Activated CD4-positive, alpha-beta memory T cell treated with anti-CD3 and anti-CD28 coated beads for 36 hours (primary cell): ENCODE measurements around the gene RC3H1. TPM values are rescaled to one million over a fixed set of nuclear protein-coding genes. Genes with fewer than 3 reads are reported as not detected.

Experiments used
- CTCF ChIA-PET: fragments of 350-600 bp; sonication (Branson Sonifier 250); formaldehyde crosslinking; loops from one replicate; lab custom pipeline; 2021; ENCODE audit warnings: antibody characterized with exemption, inconsistent platforms; lab: Charles Lee
- POLR2A ChIA-PET: fragments of 350-600 bp; sonication (Branson Sonifier 250); formaldehyde crosslinking; loops from one replicate; lab custom pipeline; 2021; ENCODE audit warnings: antibody characterized with exemption; lab: Charles Lee
- DNase-seq: peaks from one replicate; pipeline ENCODE4 v3.0.0-alpha.2; 2020
- H3K27ac Mint-ChIP-seq: one replicate; pipeline ENCODE4 v1.8.0; 2021; ENCODE audit warnings: mixed read lengths
- H3K27me3 Mint-ChIP-seq: one replicate; pipeline ENCODE4 v1.8.0; 2021; ENCODE audit warnings: mixed read lengths
- H3K36me3 Mint-ChIP-seq: one replicate; pipeline ENCODE4 v1.8.0; 2021; ENCODE audit warnings: mixed read lengths
- H3K4me1 Mint-ChIP-seq: one replicate; pipeline ENCODE4 v1.8.0; 2021; ENCODE audit warnings: low read depth, mixed read lengths
- H3K4me3 Mint-ChIP-seq: one replicate; pipeline ENCODE4 v1.8.0; 2021; ENCODE audit warnings: mild to moderate bottlenecking, mixed read lengths
- H3K9me3 Mint-ChIP-seq: one replicate; pipeline ENCODE4 v1.8.0; 2021; ENCODE audit warnings: mixed read lengths
- intact Hi-C: fragments of 100-400 bp; cut with micrococcal nuclease; formaldehyde crosslinking; loops from one replicate; pipeline ENCODE4 v1.15.1; 2023
- total RNA-seq, 2 experiments: library from RNA; stranded (reverse); gene quantifications; one replicate each; pipeline ENCODE4 v1.2.3, GENCODE V29; 2021

Gene RC3H1
- total RNA-seq, 2 experiments from 2014 or later: 26.6 to 26.8 TPM

- intact Hi-C loops: loop anchor here (1.0 to 5.0 kb wide), 7 partner anchors 135 to 976 kb away; partner anchors contain the start of genes CACYBP, CENPL, DARS2 and KLHL20
- peaks cover 45% of the 10 kb centered on the region for H3K4me1 Mint-ChIP-seq
- peaks cover 8% of the 10 kb centered on the region for H3K36me3 Mint-ChIP-seq
- ChIA-PET CTCF (no interaction called here), POLR2A (interaction anchor here (1.3 to 1.4 kb wide), 3 partner anchors 30 to 156 kb away, joined by 3 to 8 read pairs (median 5); partner anchors contain the start of genes GAS5 and ZBTB37)
- DNase-seq: peak; percentile 42
- no peaks in the 10 kb centered on the region for H3K9me3 Mint-ChIP-seq
- H3K27ac Mint-ChIP-seq: peak overlapping the region; percentile 83
- peak overlapping the region; percentile 97 for H3K4me3 Mint-ChIP-seq
- no peaks in the 10 kb centered on the region for H3K27me3 Mint-ChIP-seq
Observed at GRCh38 chr1:174021591-174022079, 522 bp downstream of the RC3H1 start.

DNA sequence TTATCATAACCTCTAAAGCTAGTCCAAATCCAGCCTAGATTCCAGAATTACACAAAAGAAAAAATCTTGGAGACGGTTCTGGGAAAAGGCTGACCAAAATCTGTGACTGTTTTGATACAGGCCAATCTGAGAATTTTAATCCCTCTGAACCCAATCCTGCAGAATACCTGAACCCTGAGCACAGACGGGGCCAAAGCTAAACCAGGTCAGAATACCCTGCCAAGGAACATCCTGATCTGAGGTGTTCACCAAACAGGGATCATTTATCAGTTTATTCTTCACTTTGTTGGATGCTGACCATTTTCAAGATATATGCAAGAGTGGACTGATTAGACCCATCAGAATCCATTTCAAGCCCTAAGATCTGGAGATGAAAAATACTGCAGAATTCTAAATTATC is 3.6 kb downstream of the RC3H1 start:
- DNase-seq: no peak
- POLR2A ChIA-PET: no interaction called here
- intact Hi-C loops: no loop called here
- CTCF ChIA-PET: interaction anchor here (1.3 kb wide), 1 partner anchor 199 kb away, joined by 3 read pairs; no protein-coding TSS in a partner anchor
- no peak overlapping the region for H3K4me3 Mint-ChIP-seq
- no peak overlapping the region for H3K27ac Mint-ChIP-seq
- no peaks in the 10 kb centered on the region for H3K9me3 Mint-ChIP-seq
- H3K4me1 Mint-ChIP-seq: peaks cover 57% of the 10 kb centered on the region
- H3K36me3 Mint-ChIP-seq: peaks cover 8% of the 10 kb centered on the region
- no peaks in the 10 kb centered on the region for H3K27me3 Mint-ChIP-seq

- intact Hi-C loops: no loop called here
- peaks cover 51% of the 10 kb centered on the region for H3K4me1 Mint-ChIP-seq
- no peak overlapping the region for H3K4me3 Mint-ChIP-seq
- DNase-seq: no peak
- H3K27me3 Mint-ChIP-seq: no peaks in the 10 kb centered on the region
- no peaks in the 10 kb centered on the region for H3K9me3 Mint-ChIP-seq
- POLR2A ChIA-PET: interaction anchor here (0.6 kb wide), 1 partner anchor 147 kb away, joined by 3 read pairs; no protein-coding TSS in a partner anchor
- H3K36me3 Mint-ChIP-seq: peaks cover 8% of the 10 kb centered on the region
- CTCF ChIA-PET: no interaction called here
- no peak overlapping the region for H3K27ac Mint-ChIP-seq
Observed at GRCh38 chr1:174017231-174017970, 4.8 kb downstream of the RC3H1 start.

DNA sequence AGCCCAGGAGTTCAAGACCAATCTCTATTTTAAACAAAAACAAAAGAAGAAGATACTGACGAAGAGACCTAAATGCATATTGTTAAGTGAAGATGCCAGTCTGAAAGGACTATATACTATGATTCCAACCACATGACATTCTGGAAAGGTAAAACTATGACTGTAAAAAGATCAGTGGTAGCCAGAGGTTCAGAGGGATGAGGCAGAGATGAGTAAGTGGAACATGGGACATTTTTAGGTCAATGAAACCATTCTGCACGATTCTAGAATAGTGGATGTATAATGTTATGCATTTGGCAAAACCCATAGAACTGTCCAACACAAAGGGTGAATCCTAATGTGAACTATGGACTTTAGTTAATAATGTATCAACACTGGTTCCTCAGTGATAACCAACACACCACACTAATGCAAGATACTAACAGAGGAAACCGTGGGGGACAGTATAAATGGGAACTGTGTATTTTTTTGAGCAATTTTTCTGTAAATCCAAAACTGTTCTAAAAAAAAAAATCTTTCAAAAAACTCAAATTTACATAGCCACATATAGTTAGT is 8.2 kb downstream of the RC3H1 start:
- no peak overlapping the region for H3K27ac Mint-ChIP-seq
- ChIA-PET POLR2A (no interaction called here), CTCF (no interaction called here)
- H3K9me3 Mint-ChIP-seq: no peaks in the 10 kb centered on the region
- DNase-seq: no peak
- H3K36me3 Mint-ChIP-seq: peaks cover 10% of the 10 kb centered on the region
- H3K4me1 Mint-ChIP-seq: peaks cover 55% of the 10 kb centered on the region
- H3K4me3 Mint-ChIP-seq: no peak overlapping the region
- intact Hi-C loops: no loop called here
- H3K27me3 Mint-ChIP-seq: no peaks in the 10 kb centered on the region

DNA sequence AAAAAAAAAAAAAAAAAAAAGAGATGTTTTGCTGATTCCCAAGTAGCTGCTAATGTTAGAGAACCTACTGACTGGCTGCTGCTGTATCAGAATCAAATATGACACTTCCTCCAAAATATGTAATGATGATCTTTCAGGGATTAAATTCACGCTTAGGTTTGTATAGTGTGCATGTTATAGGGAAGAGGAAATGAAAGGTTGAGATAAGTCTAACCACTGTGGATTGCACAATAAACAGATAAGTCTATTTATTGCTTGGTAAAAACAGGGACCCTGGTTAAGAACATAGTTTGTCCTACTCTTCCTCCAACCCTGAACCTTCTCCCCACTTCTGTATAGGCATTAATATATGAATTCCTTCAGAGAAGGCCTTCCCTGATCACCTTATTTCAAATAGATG is 13.2 kb downstream of the RC3H1 start:
- Mint-ChIP-seq H3K4me3 (no peak overlapping the region), H3K27me3 (no peaks in the 10 kb centered on the region), H3K9me3 (no peaks in the 10 kb centered on the region), H3K4me1 (peaks cover 50% of the 10 kb centered on the region), H3K36me3 (peaks cover 17% of the 10 kb centered on the region), H3K27ac (no peak overlapping the region)
- intact Hi-C loops: no loop called here
- ChIA-PET CTCF (no interaction called here), POLR2A (no interaction called here)
- no peak for DNase-seq

DNA sequence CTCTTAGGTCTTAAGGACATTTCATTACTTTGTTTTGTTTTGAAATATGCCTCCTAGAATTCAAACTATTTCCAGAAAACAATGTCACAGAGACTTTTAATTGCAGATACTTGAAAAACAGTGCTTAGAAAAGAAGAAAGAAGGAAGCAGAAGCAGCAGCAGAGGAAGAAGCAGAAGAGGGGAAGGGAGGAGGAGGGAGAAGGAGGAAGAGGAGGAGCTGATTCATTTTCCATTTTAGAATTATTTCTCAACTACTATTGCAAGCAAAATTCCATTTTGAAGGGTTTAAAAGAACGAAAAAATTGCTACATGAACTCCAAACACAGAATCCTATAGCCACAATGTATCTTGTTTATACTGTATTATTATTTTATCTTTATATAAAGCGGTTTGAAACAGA is 13.9 kb downstream of the RC3H1 start:
- ChIA-PET CTCF (no interaction called here), POLR2A (no interaction called here)
- no peaks in the 10 kb centered on the region for H3K9me3 Mint-ChIP-seq
- H3K36me3 Mint-ChIP-seq: peaks cover 17% of the 10 kb centered on the region
- H3K27me3 Mint-ChIP-seq: no peaks in the 10 kb centered on the region
- H3K4me1 Mint-ChIP-seq: peaks cover 48% of the 10 kb centered on the region
- no peak for DNase-seq
- H3K4me3 Mint-ChIP-seq: no peak overlapping the region
- no peak overlapping the region for H3K27ac Mint-ChIP-seq
- intact Hi-C loops: no loop called here

- H3K36me3 Mint-ChIP-seq: peaks cover 17% of the 10 kb centered on the region
- intact Hi-C loops: no loop called here
- peaks cover 46% of the 10 kb centered on the region for H3K4me1 Mint-ChIP-seq
- ChIA-PET POLR2A (no interaction called here), CTCF (no interaction called here)
- no peaks in the 10 kb centered on the region for H3K9me3 Mint-ChIP-seq
- no peak overlapping the region for H3K4me3 Mint-ChIP-seq
- no peaks in the 10 kb centered on the region for H3K27me3 Mint-ChIP-seq
- H3K27ac Mint-ChIP-seq: no peak overlapping the region
- no peak for DNase-seq
Observed at GRCh38 chr1:174007851-174008250, 14.3 kb downstream of the RC3H1 start.

GRCh38 chr1:174005032-174005431 is 17.1 kb downstream of the RC3H1 start:
- intact Hi-C loops: no loop called here
- ChIA-PET CTCF (interaction anchor here (0.6 kb wide), 1 partner anchor 129 kb away, joined by 3 read pairs; no protein-coding TSS in a partner anchor), POLR2A (no interaction called here)
- Mint-ChIP-seq H3K27me3 (no peaks in the 10 kb centered on the region), H3K27ac (no peak overlapping the region), H3K4me3 (no peak overlapping the region), H3K36me3 (peaks cover 11% of the 10 kb centered on the region), H3K4me1 (peaks cover 52% of the 10 kb centered on the region), H3K9me3 (no peaks in the 10 kb centered on the region)
- no peak for DNase-seq

DNA sequence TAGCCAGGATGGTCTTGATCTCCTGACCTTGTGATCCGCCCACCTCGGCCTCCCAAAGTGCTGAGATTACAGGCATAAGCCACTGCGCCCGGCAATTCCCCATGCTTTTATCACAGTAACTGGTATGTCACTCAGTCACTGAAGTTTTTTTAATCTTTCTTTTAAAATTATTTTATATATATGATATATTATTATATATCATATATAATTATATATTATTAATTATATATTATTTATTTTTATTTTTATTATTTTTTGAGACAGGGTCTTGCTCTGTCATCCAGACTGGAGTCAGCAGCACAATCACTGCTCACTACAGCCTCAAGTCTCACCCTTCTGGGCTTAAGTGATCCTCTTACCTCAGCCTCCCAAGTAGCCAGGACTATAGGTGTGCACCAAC is 18.3 kb downstream of the RC3H1 start:
- no peak for DNase-seq
- CTCF ChIA-PET: no interaction called here
- POLR2A ChIA-PET: no interaction called here
- Mint-ChIP-seq H3K9me3 (no peaks in the 10 kb centered on the region), H3K36me3 (peaks cover 6% of the 10 kb centered on the region), H3K4me3 (no peak overlapping the region), H3K4me1 (peaks cover 51% of the 10 kb centered on the region), H3K27me3 (no peaks in the 10 kb centered on the region), H3K27ac (no peak overlapping the region)
- intact Hi-C loops: no loop called here

GRCh38 chr1:174001573-174001972 is 20.6 kb downstream of the RC3H1 start:
- POLR2A ChIA-PET: no interaction called here
- CTCF ChIA-PET: interaction anchor here (1.2 kb wide), 1 partner anchor 9 kb away, joined by 3 read pairs; no protein-coding TSS in a partner anchor
- Mint-ChIP-seq H3K4me1 (peaks cover 50% of the 10 kb centered on the region), H3K27me3 (no peaks in the 10 kb centered on the region), H3K9me3 (no peaks in the 10 kb centered on the region), H3K27ac (no peak overlapping the region), H3K36me3 (no peaks in the 10 kb centered on the region), H3K4me3 (no peak overlapping the region)
- no peak for DNase-seq
- intact Hi-C loops: no loop called here

DNA sequence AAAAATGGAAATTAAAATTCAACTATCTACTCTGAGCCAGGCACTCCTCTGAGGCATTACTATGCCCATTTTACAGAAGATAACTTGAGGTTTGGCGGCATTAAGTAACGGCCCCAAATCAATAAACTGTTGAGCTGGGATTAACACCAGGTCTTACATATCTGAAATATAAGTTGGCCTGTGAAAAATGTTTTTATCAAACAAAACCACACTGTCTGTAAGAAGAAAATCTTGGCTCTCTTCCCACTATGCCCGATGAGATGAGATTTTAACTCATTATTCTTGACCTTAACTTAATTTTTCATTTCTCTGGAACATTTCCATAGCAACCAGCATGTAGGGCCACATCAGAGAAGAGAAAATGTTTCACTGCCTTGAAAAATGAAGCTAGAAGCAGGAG is 21.8 kb downstream of the RC3H1 start:
- Mint-ChIP-seq H3K27me3 (no peaks in the 10 kb centered on the region), H3K27ac (no peak overlapping the region), H3K9me3 (no peaks in the 10 kb centered on the region), H3K4me1 (peaks cover 50% of the 10 kb centered on the region), H3K4me3 (no peak overlapping the region), H3K36me3 (no peaks in the 10 kb centered on the region)
- CTCF ChIA-PET: interaction anchor here (1.3 kb wide), 1 partner anchor 217 kb away, joined by 4 read pairs; no protein-coding TSS in a partner anchor
- POLR2A ChIA-PET: no interaction called here
- no peak for DNase-seq
- intact Hi-C loops: no loop called here

GRCh38 chr1:173997791-173998190 is 24.4 kb downstream of the RC3H1 start:
- H3K4me3 Mint-ChIP-seq: no peak overlapping the region
- no peaks in the 10 kb centered on the region for H3K36me3 Mint-ChIP-seq
- ChIA-PET POLR2A (no interaction called here), CTCF (interaction anchor here (1.4 kb wide), 1 partner anchor 220 kb away, joined by 4 read pairs; no protein-coding TSS in a partner anchor)
- no peaks in the 10 kb centered on the region for H3K9me3 Mint-ChIP-seq
- no peaks in the 10 kb centered on the region for H3K27me3 Mint-ChIP-seq
- DNase-seq: no peak
- no peak overlapping the region for H3K27ac Mint-ChIP-seq
- peaks cover 48% of the 10 kb centered on the region for H3K4me1 Mint-ChIP-seq
- intact Hi-C loops: no loop called here
